Stimulated activated CD8-positive, alpha-beta memory T cell treated with anti-CD3 and anti-CD28 coated beads, Interleukin-15, amount 100 ng/mL, for 48 hours (primary cell): ENCODE measurements around the gene SIX3.

Experiments
- DNase-seq, 2 donors: peaks; one replicate each; pipeline ENCODE4 v3.0.0-alpha.2; 2020; ENCODE audit warnings: low read depth in 2 of 2

The SIX3 gene

GRCh38 chr2:44943693-44944101 is 2.2 kb downstream of the SIX3 start:
- DNase-seq = no peak

DNA sequence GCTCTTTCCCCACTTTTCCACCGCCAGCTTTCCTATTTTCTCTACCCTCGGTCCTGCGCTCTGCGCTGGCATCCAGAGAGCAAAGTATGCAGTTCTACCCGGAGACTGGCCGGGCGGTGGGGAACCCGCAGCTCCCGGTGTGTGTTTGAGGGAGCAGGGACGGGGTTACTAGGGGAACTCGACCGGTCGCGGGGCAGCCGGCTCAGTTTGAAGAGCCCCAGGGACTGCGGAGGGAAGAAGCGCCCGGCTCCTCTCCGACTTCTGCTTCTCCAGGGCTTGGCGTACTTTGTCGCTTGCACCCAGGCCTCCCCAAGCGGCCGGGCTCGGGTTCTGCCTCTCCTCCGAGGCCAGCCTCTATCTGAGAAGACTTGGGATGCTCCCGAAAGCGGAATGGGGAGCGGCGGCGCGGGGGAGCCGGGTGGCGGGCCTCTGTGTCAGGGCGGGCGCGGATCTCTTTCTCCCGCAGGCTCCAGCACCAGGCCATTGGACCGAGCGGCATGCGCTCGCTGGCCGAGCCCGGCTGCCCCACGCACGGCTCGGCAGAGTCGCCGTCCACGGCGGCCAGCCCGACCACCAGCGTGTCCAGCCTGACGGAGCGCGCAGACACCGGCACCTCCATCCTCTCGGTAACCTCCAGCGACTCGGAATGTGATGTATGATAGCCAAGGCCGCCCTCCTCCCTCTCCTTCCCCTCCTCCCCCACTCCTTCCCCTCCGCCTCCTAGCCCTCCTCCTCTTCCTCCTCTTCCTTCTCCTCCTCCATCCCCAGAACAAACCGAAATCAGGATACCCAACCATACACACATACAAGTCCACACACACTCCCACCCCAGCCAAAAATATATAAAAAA is 2.8 kb downstream of the SIX3 start:
- no peak for DNase-seq

DNA sequence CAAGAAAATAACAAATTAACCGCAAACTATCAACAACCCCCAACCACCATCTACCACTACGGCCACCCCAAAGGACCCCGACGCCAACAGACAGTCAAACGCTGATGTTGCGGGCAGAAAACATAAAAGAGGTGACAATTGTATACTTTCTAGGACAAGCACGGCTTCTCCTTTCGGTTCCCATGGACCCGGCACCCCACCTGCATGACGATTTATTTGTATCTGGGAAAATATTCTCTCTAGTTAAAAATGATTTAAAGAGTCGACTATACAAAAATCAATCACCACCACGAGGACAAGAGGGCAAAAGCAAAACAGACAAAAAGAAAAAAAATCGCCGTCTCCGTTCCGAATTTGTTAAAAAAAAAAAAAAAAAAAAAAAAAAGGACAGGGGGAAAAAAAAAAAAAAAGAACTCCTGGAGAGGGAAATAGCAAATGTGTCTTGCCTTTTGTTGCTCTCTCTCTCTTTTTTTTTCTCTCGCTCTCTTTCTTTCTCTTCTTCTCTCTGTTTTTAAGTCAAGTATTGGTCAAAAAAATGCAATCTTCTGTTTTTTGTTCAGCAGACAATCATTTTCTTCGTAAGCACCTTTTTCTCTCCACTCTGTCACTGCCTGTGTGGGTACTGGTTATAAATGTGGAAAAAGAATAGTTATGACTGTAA is 3.6 kb downstream of the SIX3 start:
- DNase-seq = no peak

DNA sequence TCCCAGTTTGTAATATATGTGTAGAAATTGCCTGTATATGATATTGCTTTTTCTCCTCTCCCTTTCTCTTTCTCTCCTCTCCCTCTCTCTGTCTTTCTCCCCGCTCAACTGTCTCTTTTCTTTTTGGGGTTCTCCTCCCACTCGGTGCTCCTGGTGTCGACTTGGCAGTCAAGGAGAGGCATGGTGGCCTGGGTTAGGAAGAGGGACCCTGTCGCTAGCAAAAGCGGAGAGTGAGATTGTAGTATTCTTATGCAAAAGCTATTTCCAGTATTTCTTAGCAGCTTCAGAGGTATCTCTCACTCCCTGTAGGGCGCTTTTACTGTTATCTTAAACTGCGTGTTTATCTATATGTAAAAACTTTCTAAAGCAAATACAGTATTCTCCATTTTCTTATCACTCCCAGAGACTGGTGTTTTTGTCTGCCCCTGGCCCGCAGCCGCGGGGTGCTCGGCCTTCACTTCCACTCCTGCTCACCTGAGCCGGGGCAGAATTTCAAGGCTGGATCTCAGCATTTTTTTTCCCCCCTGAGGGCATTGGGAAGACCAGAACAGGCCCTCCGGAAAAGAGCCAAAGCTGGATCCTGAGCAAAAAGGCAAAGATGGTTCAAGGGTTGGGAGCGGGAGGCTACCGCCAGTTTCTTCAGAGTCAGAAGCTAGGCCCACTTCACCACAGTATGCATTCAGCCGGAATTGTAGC is 4.3 kb downstream of the SIX3 start:
- no peak for DNase-seq

DNA sequence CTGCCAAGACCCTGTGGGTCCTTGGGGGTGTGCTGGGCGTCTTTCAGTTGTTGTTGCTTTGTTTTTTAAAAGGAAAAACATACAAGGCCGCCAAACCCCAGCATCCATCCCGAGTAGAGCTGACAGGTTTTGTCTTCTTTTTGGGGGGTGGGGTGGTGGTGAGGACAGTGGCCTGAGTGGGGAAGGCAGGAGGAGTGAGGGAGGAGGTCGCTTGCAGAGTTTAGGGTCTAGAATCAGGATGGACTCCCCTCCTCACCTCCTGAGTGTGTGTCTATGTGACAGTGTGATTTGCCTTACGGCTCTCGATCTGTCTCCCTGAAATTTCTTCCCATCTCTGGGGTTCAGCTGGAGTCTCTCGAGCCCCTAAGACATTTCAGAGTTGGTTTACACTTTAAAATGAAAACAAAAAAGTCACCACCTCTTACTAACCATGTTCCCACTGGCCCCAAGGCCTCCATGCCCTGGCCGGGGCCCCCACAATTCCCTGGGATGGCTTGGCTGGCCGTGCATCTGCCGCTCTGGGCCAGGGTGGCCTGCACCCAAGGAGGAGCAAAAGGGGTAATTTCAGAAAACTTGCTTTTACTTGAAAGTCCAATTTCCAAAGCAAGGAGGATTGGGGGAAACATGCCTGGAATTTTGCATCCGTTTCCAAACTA is 5.0 kb downstream of the SIX3 start:
- no peak for DNase-seq

DNA sequence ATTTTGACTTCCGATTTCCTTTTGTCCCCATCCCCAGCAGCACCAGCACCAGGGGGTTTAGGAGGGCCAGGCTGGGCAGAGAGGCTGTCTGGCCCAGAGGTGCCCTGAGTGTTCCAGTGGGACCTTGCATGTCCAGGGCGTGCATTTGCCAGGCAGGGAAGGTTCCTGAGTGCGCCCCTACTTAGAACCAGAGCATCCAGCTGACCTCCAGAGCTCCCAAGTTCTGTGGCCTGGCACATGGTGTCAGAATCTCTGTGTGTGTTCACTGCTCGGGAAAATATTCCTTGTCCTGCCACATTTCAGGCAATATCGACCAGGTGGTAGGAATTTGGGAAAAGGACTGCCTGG is 5.5 kb downstream of the SIX3 start:
- DNase-seq = no peak

GRCh38 chr2:44948565-44949328 is 7.2 kb downstream of the SIX3 start:
- DNase-seq = no peak

- no peak for DNase-seq
These were observed 8.0 kb downstream of the SIX3 start for GRCh38 chr2:44949329-44950151.

DNA sequence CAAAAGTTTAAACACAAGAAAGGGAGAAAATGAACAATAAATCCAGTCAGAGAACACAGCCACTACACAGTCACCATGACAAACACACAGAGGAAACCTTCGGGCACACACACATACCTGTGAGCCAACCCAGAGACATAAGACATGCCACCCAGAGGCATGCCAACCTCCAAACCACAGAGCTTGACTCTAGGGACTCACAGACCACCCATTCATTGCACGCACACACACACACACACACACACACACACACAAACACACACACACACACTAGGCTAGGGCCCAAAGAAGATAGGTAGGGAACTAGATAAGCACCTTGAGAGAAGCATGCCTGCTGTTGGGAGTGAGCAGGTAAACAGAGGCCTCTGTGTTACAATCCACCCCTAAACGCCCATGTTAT is 9.1 kb downstream of the SIX3 start:
- DNase-seq = no peak

DNA sequence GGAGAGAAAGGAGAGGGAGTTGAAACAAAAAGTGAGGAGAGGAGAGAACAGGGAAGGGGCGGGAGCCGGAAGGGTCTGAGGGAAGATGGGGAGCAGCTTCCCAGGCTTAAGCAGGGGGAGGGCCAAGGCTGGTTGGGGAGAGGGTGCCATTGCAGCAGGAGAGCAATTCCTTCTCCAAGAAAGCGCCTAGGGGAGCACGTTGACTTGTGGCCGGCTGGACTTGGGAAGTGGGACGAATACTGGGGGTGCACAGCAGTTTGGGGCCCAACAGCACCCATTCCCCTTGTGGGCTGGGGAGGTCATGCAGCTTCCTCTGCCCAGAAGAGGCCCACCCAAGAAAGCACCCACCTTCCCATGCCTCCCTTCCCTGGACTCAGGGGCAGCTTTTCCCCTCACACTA is 9.6 kb downstream of the SIX3 start:
- no peak for DNase-seq

GRCh38 chr2:44951714-44952113 is 10.2 kb downstream of the SIX3 start:
- no peak for DNase-seq

DNA sequence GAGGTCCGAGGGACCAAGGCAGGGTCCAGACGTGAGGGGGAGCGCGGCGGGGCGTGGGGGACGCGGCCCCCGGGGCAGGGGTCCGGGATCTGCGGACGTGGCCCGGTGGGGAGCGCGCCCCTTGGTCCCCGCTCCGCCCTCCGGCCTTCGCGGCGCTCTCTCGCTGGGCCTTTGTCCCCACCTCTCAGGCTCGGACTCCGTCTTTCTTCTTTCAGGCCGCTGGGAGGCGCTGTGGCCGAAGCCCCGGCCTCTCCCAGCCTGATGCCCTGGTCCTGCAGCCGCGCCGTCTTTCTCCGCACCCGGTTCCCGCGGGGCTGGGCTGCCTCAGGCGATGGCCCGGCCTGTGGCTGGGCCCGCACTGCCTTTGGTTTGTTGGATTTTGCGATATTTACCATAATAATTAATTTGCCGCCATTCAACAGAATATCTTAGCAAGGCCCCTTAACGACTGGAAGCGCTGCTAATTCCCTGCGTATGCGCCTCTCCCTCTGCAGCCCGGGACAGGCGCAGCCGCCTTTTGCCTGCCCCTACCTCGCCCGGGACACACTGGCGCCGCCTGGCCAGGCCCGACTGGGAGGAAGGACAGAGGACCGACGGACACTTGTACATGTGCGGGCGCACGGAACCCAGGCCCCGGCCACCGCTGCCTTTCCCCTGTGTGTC is 10.8 kb downstream of the SIX3 start:
- DNase-seq = peak; percentile 18 to 27

DNA sequence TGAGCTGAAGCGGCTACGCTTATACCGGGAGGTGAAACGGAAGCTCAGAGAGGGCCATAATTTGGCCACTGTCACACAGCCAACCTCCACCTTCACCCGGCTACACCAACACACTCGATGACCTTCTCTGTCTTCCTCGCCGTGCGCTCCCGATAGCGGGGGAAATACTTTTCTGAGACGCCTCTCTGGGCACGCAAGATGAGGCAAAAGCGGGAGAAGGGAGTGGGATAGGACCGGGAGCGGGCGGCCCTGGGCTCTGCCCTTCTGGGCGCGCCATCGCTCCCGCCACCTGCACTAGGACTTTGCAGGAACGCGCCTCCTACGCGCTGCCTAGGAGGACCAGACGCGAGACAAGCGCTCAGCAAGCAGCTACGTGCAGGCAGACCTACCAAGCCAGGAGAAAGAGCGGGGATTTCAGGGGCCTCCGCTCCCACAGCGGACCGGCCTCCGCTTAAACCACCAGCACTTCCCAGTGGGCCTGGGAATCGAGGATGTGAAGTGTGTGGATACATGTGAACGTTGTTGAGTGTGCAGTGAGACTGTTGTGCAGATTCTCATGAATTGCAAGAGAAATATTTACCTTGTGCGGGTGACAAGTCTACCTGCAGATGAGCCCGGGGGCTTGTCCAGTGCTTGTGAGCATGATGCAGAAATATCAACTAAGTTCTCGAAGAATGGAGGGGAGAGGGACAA is 11.4 kb downstream of the SIX3 start:
- no peak for DNase-seq

- no peak for DNase-seq
These were observed 12.0 kb downstream of the SIX3 start for GRCh38 chr2:44953499-44953883.

DNA sequence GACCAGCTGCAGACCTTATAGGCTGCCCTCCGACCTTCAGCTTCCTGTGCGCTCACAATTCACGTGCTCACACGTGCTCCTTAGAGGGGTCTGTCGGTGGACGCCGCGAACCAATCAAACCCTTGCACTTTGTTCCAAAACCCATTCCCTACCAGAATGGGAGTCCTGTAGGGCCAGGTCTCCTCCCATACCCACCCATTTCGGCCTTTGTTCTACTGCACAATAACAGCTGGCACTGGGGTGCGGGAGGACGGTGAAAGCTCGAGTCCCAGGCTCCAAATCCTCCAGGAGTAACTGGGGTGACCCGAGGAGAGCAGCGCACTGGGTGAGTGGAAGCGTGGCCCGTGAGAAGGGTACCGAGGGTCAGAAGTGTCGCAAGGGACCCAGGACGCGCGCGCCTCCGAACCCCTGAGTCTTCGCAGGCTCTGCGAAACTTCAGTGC is 13.0 kb downstream of the SIX3 start:
- DNase-seq = no peak

GRCh38 chr2:44954889-44955592 is 13.5 kb downstream of the SIX3 start:
- no peak for DNase-seq

GRCh38 chr2:44955593-44956392 is 14.3 kb downstream of the SIX3 start:
- peak; percentile 66 to 69 for DNase-seq

GRCh38 chr2:44956843-44957242 is 15.3 kb downstream of the SIX3 start:
- no peak for DNase-seq
